Measurements from ENCODE around the gene MYOM3. TPM values are rescaled to one million over a fixed set of nuclear protein-coding genes. Genes with fewer than 3 reads are reported as not detected.

MYOM3 gene
- total RNA-seq = 0.14 TPM in 1 of 2 replicates, not detected in the other

GRCh38 chr1:24111996-24112779, at the start of gene MYOM3:
Gene MYOM3 (minus strand): TSS chr1:24112135. CDS start chr1:24108636, 3,499 bp downstream.

GRCh38 chr1:24142546-24143534, 30.9 kb upstream of the MYOM3 start, which contains the start of gene IL22RA1:
Gene IL22RA1 (minus strand): TSS chr1:24143140. CDS start chr1:24143082, 58 bp downstream.

Other genes starting within 250 kb of the MYOM3 start
- 5.7 and 9.4 TPM in 2 replicates for gene FUCA1, start 243.8 kb downstream of the MYOM3 start, total RNA-seq
- gene CNR2, start 198.8 kb downstream of the MYOM3 start, total RNA-seq = not detected in 2 replicates
- gene PNRC2, start 152.3 kb downstream of the MYOM3 start, total RNA-seq = 68.9 and 83.4 TPM in 2 replicates
- gene SRSF10, start 131.8 kb downstream of the MYOM3 start, total RNA-seq = 102 and 125 TPM in 2 replicates
- under 0.01 TPM in 1 of 2 replicates, not detected in the other for gene IL22RA1, start 31.0 kb upstream of the MYOM3 start, total RNA-seq
- not detected in 2 replicates for gene IFNLR1, start 75.2 kb upstream of the MYOM3 start, total RNA-seq
- gene GRHL3, start 207.2 kb upstream of the MYOM3 start, total RNA-seq = not detected in 2 replicates

Data from placental pericyte (primary cell).